ENCODE measurements around the gene GFRA4.
A peak's percentile ranks its signal among the peaks of the same experiment; 100 is the strongest.

The GFRA4 gene, protein sequence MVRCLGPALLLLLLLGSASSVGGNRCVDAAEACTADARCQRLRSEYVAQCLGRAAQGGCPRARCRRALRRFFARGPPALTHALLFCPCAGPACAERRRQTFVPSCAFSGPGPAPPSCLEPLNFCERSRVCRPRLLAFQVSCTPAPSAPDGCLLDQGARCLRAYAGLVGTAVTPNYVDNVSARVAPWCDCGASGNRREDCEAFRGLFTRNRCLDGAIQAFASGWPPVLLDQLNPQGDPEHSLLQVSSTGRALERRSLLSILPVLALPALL

GRCh38 chr20:3663031-3663701 is at the start of gene GFRA4:
TSS of gene GFRA4 (minus strand) at chr20:3663399. CDS start at chr20:3663399, 0 bp downstream.
- Histone ChIP-seq H3K27ac (ENCODE audit: low read length) (no peak within 1 kb of the TSS), H3K27me3 (ENCODE audit: low read depth, low read length) (peaks cover 17% of the 10 kb centered on the region), H3K36me3 (ENCODE audit: control insufficient read depth in 1 of 2, insufficient read depth in 2 of 2, low read length in 2 of 2) (no peaks in the 10 kb centered on the region), H3K9me3 (ENCODE audit: control insufficient read depth in 1 of 2, low read length in 2 of 2) (no peaks in the 10 kb centered on the region), H3K4me1 (ENCODE audit: control insufficient read depth in 1 of 2, insufficient read depth in 2 of 2, low read length in 2 of 2) (peaks cover 0 to 16% of the 10 kb centered on the region in 2 donors), H3K4me3 (ENCODE audit: low read depth in 1 of 2, low read length in 2 of 2) (no peak within 1 kb of the TSS)

- Histone ChIP-seq H3K4me1 (ENCODE audit: control insufficient read depth in 1 of 2, insufficient read depth in 2 of 2, low read length in 2 of 2) (peaks cover 0 to 15% of the 10 kb centered on the region in 2 donors), H3K9me3 (ENCODE audit: control insufficient read depth in 1 of 2, low read length in 2 of 2) (no peaks in the 10 kb centered on the region), H3K27ac (ENCODE audit: low read length) (no peak within 1 kb of the TSS), H3K4me3 (ENCODE audit: low read depth in 1 of 2, low read length in 2 of 2) (peak within 1 kb of the TSS in 1 of 2 donors; percentile 41), H3K36me3 (ENCODE audit: control insufficient read depth in 1 of 2, insufficient read depth in 2 of 2, low read length in 2 of 2) (no peaks in the 10 kb centered on the region), H3K27me3 (ENCODE audit: low read depth, low read length) (no peaks in the 10 kb centered on the region)
Observed at GRCh38 chr20:3712279-3712873, 49.2 kb upstream of the GFRA4 start, which contains the start of gene SIGLEC1. TSS of gene SIGLEC1 (minus strand) at chr20:3712600. CDS start at chr20:3707128, 5,472 bp downstream.

DNA sequence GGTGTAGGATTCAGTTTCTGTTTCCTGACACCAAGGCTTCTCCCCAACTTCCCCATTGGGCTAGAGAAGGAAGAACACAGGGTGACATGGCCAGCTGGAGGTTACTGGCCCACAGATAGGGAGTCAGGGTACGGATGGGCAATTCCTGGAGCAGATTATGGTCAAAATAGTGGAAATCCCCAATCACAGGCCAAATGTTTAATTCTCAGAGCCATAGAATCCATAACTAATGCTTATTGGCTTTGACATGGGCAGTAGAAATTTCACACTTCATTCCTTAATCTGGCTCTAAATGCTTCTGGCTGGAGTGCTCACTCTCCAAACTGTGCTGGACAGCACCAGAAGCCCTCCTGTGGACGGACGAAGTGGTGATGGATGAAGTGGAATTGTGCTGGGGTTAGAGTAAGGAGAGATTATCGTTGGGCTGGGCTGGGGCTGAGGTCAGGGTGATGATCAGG is 48.3 kb upstream of the GFRA4 start:
- H3K4me1 ChIP-seq (ENCODE audit: control insufficient read depth in 1 of 2, insufficient read depth in 2 of 2, low read length in 2 of 2), result peaks cover 0 to 15% of the 10 kb centered on the region in 2 donors
- no peaks in the 10 kb centered on the region for H3K36me3 ChIP-seq (ENCODE audit: control insufficient read depth in 1 of 2, insufficient read depth in 2 of 2, low read length in 2 of 2)
- no peaks in the 10 kb centered on the region for H3K9me3 ChIP-seq (ENCODE audit: control insufficient read depth in 1 of 2, low read length in 2 of 2)
- no peak overlapping the region for H3K27ac ChIP-seq (ENCODE audit: low read length)
- H3K4me3 ChIP-seq (ENCODE audit: low read depth in 1 of 2, low read length in 2 of 2), result peak overlapping the region in 1 of 2 donors; percentile 41
- H3K27me3 ChIP-seq (ENCODE audit: low read depth, low read length), result no peaks in the 10 kb centered on the region

DNA sequence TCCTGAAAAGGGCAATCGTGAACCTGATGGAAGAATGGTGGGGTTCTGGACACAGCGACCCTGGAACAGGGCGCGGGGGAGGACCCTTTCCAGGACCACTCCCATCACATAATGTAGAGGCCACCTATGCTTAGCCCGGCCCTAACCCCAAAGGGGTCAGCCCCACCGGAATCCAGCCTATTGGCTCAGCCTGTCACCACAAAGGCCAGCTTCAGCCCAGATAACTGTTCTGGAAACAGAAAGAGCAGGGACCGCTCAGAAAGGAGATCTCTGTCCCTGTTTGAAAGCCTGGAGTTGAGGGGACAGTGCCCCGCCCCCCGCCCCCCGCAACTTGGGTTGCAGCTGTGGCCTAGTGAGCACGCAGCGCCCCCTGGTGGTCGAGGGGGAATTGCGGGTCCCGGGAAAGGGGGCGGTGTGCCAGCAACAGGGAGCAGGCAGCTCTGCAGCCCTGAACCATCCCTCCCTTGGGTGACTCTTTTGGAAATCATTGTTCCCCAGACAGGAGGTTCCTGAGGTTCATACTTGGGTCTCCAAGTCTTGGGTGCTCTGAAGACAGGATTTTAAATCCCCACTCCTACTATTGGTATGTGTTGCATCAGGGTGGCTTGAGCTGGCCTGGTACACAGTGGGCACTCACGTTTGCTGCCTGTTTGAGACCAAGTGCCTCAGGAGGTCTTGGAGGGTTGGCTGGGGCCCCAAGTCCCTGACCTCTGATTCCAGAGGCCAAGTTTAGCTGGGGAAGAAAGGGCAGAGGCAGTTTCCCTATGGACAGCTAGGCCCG is 47.7 kb upstream of the GFRA4 start:
- Histone ChIP-seq H3K4me1 (ENCODE audit: control insufficient read depth in 1 of 2, insufficient read depth in 2 of 2, low read length in 2 of 2) (peaks cover 0 to 15% of the 10 kb centered on the region in 2 donors), H3K27ac (ENCODE audit: low read length) (no peak overlapping the region), H3K4me3 (ENCODE audit: low read depth in 1 of 2, low read length in 2 of 2) (no peak overlapping the region), H3K36me3 (ENCODE audit: control insufficient read depth in 1 of 2, insufficient read depth in 2 of 2, low read length in 2 of 2) (no peaks in the 10 kb centered on the region), H3K27me3 (ENCODE audit: low read depth, low read length) (no peaks in the 10 kb centered on the region), H3K9me3 (ENCODE audit: control insufficient read depth in 1 of 2, low read length in 2 of 2) (no peaks in the 10 kb centered on the region)

DNA sequence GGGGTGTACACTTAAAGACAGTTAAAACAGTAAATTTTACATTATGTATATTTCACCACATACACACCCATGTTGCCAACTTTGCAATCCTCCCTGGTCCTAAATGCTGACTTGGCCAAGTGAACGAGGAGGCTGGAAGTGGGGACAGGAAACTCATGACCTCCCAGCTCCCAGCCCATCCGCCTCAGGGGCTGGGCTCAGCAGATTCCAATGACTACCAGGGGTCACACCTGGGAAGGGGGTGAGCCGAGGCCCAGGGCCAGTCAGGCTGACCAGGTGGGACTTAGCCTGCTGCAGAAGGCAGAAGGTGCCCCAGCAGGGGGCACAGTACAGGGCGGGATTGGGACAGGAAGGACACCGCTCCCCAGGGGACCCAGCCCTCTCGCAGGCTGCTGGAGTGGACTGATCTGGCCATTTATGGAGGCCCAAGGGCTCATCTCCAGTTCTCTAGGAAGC is 46.8 kb upstream of the GFRA4 start:
- Histone ChIP-seq H3K36me3 (ENCODE audit: control insufficient read depth in 1 of 2, insufficient read depth in 2 of 2, low read length in 2 of 2) (no peaks in the 10 kb centered on the region), H3K27me3 (ENCODE audit: low read depth, low read length) (no peaks in the 10 kb centered on the region), H3K9me3 (ENCODE audit: control insufficient read depth in 1 of 2, low read length in 2 of 2) (no peaks in the 10 kb centered on the region), H3K4me1 (ENCODE audit: control insufficient read depth in 1 of 2, insufficient read depth in 2 of 2, low read length in 2 of 2) (peaks cover 0 to 15% of the 10 kb centered on the region in 2 donors), H3K4me3 (ENCODE audit: low read depth in 1 of 2, low read length in 2 of 2) (no peak overlapping the region), H3K27ac (ENCODE audit: low read length) (no peak overlapping the region)

DNA sequence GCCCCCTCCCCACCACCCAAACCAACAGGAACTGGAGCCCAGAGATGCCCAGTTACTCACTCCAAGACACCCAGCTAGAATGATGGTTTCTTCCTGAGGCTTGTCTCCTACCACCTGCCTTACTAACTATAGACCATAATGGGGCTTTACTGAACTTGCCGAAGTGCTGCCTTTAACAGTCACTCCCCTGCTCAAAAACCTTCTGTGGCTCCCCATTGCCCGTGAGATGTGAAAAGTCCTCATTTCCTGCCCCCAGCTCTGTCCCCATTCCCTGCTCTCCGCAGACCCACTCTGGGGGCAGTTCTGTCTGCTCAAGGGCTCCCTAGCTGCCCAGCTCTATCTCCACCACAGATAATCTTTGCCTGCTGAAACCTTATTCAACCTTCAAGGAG is 44.3 kb upstream of the GFRA4 start:
- Histone ChIP-seq H3K4me3 (ENCODE audit: low read depth in 1 of 2, low read length in 2 of 2) (no peak overlapping the region), H3K9me3 (ENCODE audit: control insufficient read depth in 1 of 2, low read length in 2 of 2) (no peaks in the 10 kb centered on the region), H3K36me3 (ENCODE audit: control insufficient read depth in 1 of 2, insufficient read depth in 2 of 2, low read length in 2 of 2) (no peaks in the 10 kb centered on the region), H3K27me3 (ENCODE audit: low read depth, low read length) (no peaks in the 10 kb centered on the region), H3K4me1 (ENCODE audit: control insufficient read depth in 1 of 2, insufficient read depth in 2 of 2, low read length in 2 of 2) (peaks cover 0 to 15% of the 10 kb centered on the region in 2 donors), H3K27ac (ENCODE audit: low read length) (no peak overlapping the region)

- Histone ChIP-seq H3K4me3 (ENCODE audit: low read depth in 1 of 2, low read length in 2 of 2) (no peak overlapping the region), H3K27ac (ENCODE audit: low read length) (no peak overlapping the region), H3K4me1 (ENCODE audit: control insufficient read depth in 1 of 2, insufficient read depth in 2 of 2, low read length in 2 of 2) (peaks cover 0 to 15% of the 10 kb centered on the region in 2 donors), H3K36me3 (ENCODE audit: control insufficient read depth in 1 of 2, insufficient read depth in 2 of 2, low read length in 2 of 2) (no peaks in the 10 kb centered on the region), H3K27me3 (ENCODE audit: low read depth, low read length) (no peaks in the 10 kb centered on the region), H3K9me3 (ENCODE audit: control insufficient read depth in 1 of 2, low read length in 2 of 2) (no peaks in the 10 kb centered on the region)
Observed at GRCh38 chr20:3706774-3707507, 43.7 kb upstream of the GFRA4 start.

DNA sequence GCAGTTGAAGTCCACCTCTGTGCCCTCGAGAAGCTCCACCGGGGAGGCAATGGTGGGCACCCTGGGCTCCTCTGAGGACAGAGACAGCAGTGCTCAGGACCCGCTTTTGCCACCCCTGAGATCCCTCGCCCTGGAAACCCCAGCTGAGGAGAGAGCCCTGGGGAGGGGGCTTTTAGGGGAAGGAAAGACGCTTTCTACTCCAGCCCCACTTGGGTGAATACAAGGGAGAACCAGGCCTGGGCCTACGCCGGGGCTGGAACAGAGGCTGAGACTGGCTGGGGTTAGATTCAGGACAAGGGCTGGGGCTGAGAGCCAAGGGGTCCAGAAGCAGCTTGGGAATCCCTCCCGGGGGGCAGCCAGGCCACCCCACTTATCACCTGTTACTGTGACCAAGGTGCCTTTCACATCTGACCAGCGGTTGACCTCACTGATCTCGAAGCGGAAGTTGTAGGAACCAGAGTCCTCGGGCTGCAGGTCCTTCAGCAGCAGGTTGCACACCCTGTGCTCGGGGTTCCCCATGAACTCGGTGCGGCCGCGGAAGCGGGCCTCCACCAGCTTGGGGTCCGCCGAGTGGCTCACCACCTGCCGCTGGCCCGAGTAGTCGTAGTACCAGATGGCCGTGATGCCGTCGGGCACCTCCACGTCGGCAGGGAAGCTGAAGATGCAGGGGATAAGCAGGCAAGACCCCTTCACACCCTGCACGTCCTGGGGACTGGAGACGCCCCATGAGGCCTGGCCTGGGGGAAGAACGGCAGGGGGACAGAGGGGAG is 43.0 kb upstream of the GFRA4 start:
- Histone ChIP-seq H3K27ac (ENCODE audit: low read length) (no peak overlapping the region), H3K4me3 (ENCODE audit: low read depth in 1 of 2, low read length in 2 of 2) (no peak overlapping the region), H3K27me3 (ENCODE audit: low read depth, low read length) (no peaks in the 10 kb centered on the region), H3K9me3 (ENCODE audit: control insufficient read depth in 1 of 2, low read length in 2 of 2) (no peaks in the 10 kb centered on the region), H3K4me1 (ENCODE audit: control insufficient read depth in 1 of 2, insufficient read depth in 2 of 2, low read length in 2 of 2) (peaks cover 0 to 13% of the 10 kb centered on the region in 2 donors), H3K36me3 (ENCODE audit: control insufficient read depth in 1 of 2, insufficient read depth in 2 of 2, low read length in 2 of 2) (no peaks in the 10 kb centered on the region)

DNA sequence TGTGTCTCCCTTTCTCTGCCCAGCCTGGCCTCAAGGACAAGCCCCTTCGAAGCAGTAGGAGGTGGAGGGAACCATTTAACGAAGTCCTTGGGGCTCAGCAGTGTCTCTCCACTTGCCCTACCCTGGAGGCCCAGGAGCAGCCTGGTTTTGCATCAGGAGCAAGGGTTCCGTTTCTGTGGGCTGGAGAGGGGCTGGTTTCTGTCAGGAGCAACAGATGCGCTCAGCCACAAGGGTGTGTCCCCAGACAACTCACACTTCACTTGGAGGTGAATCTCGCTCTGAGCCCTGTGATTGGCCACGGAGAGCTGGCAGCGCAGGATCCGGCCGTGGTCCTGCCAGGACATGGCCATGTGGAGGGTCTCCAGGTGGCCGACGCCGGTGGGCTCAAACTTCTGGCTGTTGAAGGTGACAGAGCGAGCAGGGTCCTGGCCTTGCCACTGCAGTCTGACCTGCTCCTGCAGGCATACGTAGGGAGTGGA is 42.3 kb upstream of the GFRA4 start:
- Histone ChIP-seq H3K27me3 (ENCODE audit: low read depth, low read length) (no peaks in the 10 kb centered on the region), H3K9me3 (ENCODE audit: control insufficient read depth in 1 of 2, low read length in 2 of 2) (no peaks in the 10 kb centered on the region), H3K4me1 (ENCODE audit: control insufficient read depth in 1 of 2, insufficient read depth in 2 of 2, low read length in 2 of 2) (peaks cover 0 to 6% of the 10 kb centered on the region in 2 donors), H3K4me3 (ENCODE audit: low read depth in 1 of 2, low read length in 2 of 2) (no peak overlapping the region), H3K27ac (ENCODE audit: low read length) (no peak overlapping the region), H3K36me3 (ENCODE audit: control insufficient read depth in 1 of 2, insufficient read depth in 2 of 2, low read length in 2 of 2) (no peaks in the 10 kb centered on the region)

DNA sequence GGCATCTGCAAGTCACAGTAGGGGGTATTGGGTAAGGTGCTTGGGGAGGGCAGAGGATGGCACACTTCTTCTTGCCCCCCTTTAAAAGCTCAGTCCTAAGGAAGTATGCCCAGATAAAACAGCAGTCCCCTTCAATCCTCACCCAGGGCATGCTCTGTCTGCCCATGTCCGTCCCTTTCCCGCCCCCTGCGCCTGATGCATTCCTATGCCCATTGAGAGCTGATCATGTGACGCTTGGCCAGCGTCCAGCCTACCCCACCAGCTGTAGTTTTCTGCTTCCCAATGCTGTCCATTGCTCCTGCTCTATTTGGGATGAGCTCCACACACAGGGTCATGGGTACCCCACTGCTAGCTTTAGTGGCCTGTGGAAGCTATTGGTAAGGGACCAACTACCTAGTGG is 40.9 kb upstream of the GFRA4 start:
- H3K27ac ChIP-seq (ENCODE audit: low read length), result no peak overlapping the region
- no peaks in the 10 kb centered on the region for H3K9me3 ChIP-seq (ENCODE audit: control insufficient read depth in 1 of 2, low read length in 2 of 2)
- H3K36me3 ChIP-seq (ENCODE audit: control insufficient read depth in 1 of 2, insufficient read depth in 2 of 2, low read length in 2 of 2), result no peaks in the 10 kb centered on the region
- H3K4me1 ChIP-seq (ENCODE audit: control insufficient read depth in 1 of 2, insufficient read depth in 2 of 2, low read length in 2 of 2), result no peaks in the 10 kb centered on the region
- H3K27me3 ChIP-seq (ENCODE audit: low read depth, low read length), result no peaks in the 10 kb centered on the region
- H3K4me3 ChIP-seq (ENCODE audit: low read depth in 1 of 2, low read length in 2 of 2), result no peak overlapping the region
